Neural cell (in vitro differentiated cells): ENCODE results near the gene UBAP2L. TPM values are rescaled to one million over a fixed set of nuclear protein-coding genes. Genes with fewer than 3 reads are reported as not detected.

ENCODE experiments used
- H2AFZ ChIP-seq: fragments of 200-600, 300-800 bp; sonication (generic), shearing (Covaris generic); 2 replicates; pipeline ENCODE4 v1.6.0; 2014; ENCODE audit warnings: low read depth, mild to moderate bottlenecking, antibody characterized with exemption, low read length, moderate library complexity
- H3F3A ChIP-seq: fragments of 200-600 bp; shearing (Covaris generic); 2 replicates; pipeline ENCODE4 v1.6.1; 2016; ENCODE audit warnings: mild to moderate bottlenecking, moderate library complexity, mixed read lengths, antibody characterized with exemption, low read length; ENCODE audit not compliant: insufficient read depth, poor library complexity, severe bottlenecking
- H3K27ac ChIP-seq: fragments of 200-600, 300-800 bp; sonication (generic), shearing (Covaris generic); 2 replicates; pipeline ENCODE4 v1.5.1; 2014; ENCODE audit warnings: mild to moderate bottlenecking, low read length, moderate library complexity
- H3K27me3 ChIP-seq: fragments of 300-800, 200-600 bp; sonication (generic), shearing (Covaris generic); 2 replicates; pipeline ENCODE4 v1.6.0; 2014; ENCODE audit warnings: mild to moderate bottlenecking, low read depth, low read length, moderate library complexity; ENCODE audit not compliant: insufficient read depth
- H3K36me3 ChIP-seq: fragments of 300-800, 200-600 bp; sonication (generic), shearing (Covaris generic); 2 replicates; pipeline ENCODE4 v1.5.1; 2014; ENCODE audit warnings: mild to moderate bottlenecking, antibody characterized with exemption, low read length, moderate library complexity; ENCODE audit not compliant: insufficient read depth
- H3K4me2 ChIP-seq: fragments of 300-800, 200-600 bp; sonication (generic), shearing (Covaris generic); 2 replicates; pipeline ENCODE4 v1.6.0; 2014; ENCODE audit warnings: mild to moderate bottlenecking, low read length
- H3K4me3 ChIP-seq: fragments of 300-800, 200-600 bp; sonication (generic), shearing (Covaris generic); 2 replicates; pipeline ENCODE4 v1.5.1; 2014; ENCODE audit warnings: mild to moderate bottlenecking, low read length, moderate library complexity
- H3K79me2 ChIP-seq: fragments of 200-600 bp; shearing (Covaris generic); replicated peaks from 2 replicates; pipeline ENCODE4 v1.6.0; 2014; ENCODE audit warnings: mild to moderate bottlenecking, low read length, moderate library complexity; ENCODE audit not compliant: insufficient read depth
- H3K9ac ChIP-seq: fragments of 300-800, 200-600 bp; sonication (generic), shearing (Covaris generic); 2 replicates; pipeline ENCODE4 v1.6.1; 2016; ENCODE audit warnings: mild to moderate bottlenecking, low read length, mixed read lengths
- H3K9me2 ChIP-seq: fragments of 200-600 bp; shearing (Covaris generic); 2 replicates; pipeline ENCODE4 v1.6.1; 2016; ENCODE audit warnings: mild to moderate bottlenecking, low read length, mixed read lengths; ENCODE audit not compliant: insufficient read depth
- H3K9me3 ChIP-seq: fragments of 200-600, 300-800 bp; sonication (generic), shearing (Covaris generic); 2 replicates; pipeline ENCODE4 v1.6.1; 2016; ENCODE audit warnings: mild to moderate bottlenecking, mixed run types, low read length, moderate library complexity, mixed read lengths
- H4K20me1 ChIP-seq: fragments of 200-600 bp; shearing (Covaris generic); 2 replicates; pipeline ENCODE4 v1.6.1; 2016; ENCODE audit warnings: mild to moderate bottlenecking, mixed run types; ENCODE audit not compliant: insufficient read depth
- CTCF ChIP-seq: fragments of 450-650 bp; IDR thresholded peaks from 2 replicates; pipeline ENCODE4 v1.5.1; 2014; ENCODE audit warnings: antibody characterized with exemption, mild to moderate bottlenecking, moderate library complexity; ENCODE audit not compliant: poor library complexity, severe bottlenecking
- EP300 ChIP-seq: fragments of 450-650 bp; conservative IDR thresholded peaks from 2 replicates; pipeline ENCODE4 v1.6.1; 2014; ENCODE audit warnings: antibody characterized with exemption, mild to moderate bottlenecking, moderate library complexity; ENCODE audit not compliant: poor library complexity, severe bottlenecking
- EZH2 ChIP-seq: fragments of 200-600, 300-800 bp; shearing (Covaris generic), sonication (generic); IDR thresholded peaks from 2 replicates; pipeline ENCODE4 v1.6.1; 2014; ENCODE audit warnings: antibody characterized with exemption, low read length, borderline replicate concordance, mild to moderate bottlenecking; ENCODE audit not compliant: insufficient read depth, poor library complexity, severe bottlenecking
- MXI1 ChIP-seq: fragments of 450-650 bp; conservative IDR thresholded peaks from 2 replicates; pipeline ENCODE4 v1.6.1; 2014; ENCODE audit warnings: antibody characterized with exemption, mild to moderate bottlenecking; ENCODE audit not compliant: poor library complexity, severe bottlenecking
- POLR2AphosphoS5 ChIP-seq: IDR thresholded peaks from 2 replicates; pipeline ENCODE4 v1.6.1; 2012
- RAD21 ChIP-seq: fragments of 450-650 bp; conservative IDR thresholded peaks from 2 replicates; pipeline ENCODE4 v1.6.1; 2014; ENCODE audit warnings: antibody characterized with exemption, mild to moderate bottlenecking, moderate library complexity
- REST ChIP-seq: IDR thresholded peaks from 2 replicates; pipeline ENCODE4 v1.6.1; 2012; ENCODE audit warnings: borderline replicate concordance
- SMC3 ChIP-seq: fragments of 450-650 bp; conservative IDR thresholded peaks from 2 replicates; pipeline ENCODE4 v1.6.1; 2014; ENCODE audit warnings: antibody characterized with exemption, mild to moderate bottlenecking, moderate library complexity; ENCODE audit not compliant: poor library complexity
- TAF1 ChIP-seq: IDR thresholded peaks from 2 replicates; pipeline ENCODE4 v1.6.1; 2012; ENCODE audit warnings: low read depth
- polyA plus RNA-seq: library from polyadenylated mRNA; depleted of rRNA; stranded (reverse); fragments of >200 nt; gene quantifications from 2 replicates; pipeline ENCODE4 v1.2.3, GENCODE V29; 2014

The UBAP2L gene
- polyA plus RNA-seq, 1 donor from 2014 or later: 44.7 TPM

- no peaks in the 10 kb centered on the region for H3F3A ChIP-seq
- no peak overlapping the region for H3K4me3 ChIP-seq
- no peaks in the 10 kb centered on the region for H3K36me3 ChIP-seq
- no peak for TF ChIP-seq REST
- TF ChIP-seq EP300: no peak
- no peak for TF ChIP-seq EZH2
- no peak for TF ChIP-seq SMC3
- no peak for TF ChIP-seq TAF1
- H3K27me3 ChIP-seq: no peaks in the 10 kb centered on the region
- no peak overlapping the region for H3K4me2 ChIP-seq
- no peak overlapping the region for H2AFZ ChIP-seq
- H3K9me3 ChIP-seq: peaks cover 3% of the 10 kb centered on the region
- H3K27ac ChIP-seq: no peak overlapping the region
- H4K20me1 ChIP-seq: no peaks in the 10 kb centered on the region
- H3K9ac ChIP-seq: no peak overlapping the region
- no peaks in the 10 kb centered on the region for H3K79me2 ChIP-seq
- H3K9me2 ChIP-seq: no peaks in the 10 kb centered on the region
Observed at GRCh38 chr1:154301582-154301981, 80.8 kb downstream of the UBAP2L start.

GRCh38 chr1:154304664-154305337 is 84.0 kb downstream of the UBAP2L start:
- H3K4me3 ChIP-seq: no peak overlapping the region
- H3K9me2 ChIP-seq: no peaks in the 10 kb centered on the region
- H2AFZ ChIP-seq: no peak overlapping the region
- no peaks in the 10 kb centered on the region for H3K27me3 ChIP-seq
- no peak overlapping the region for H3K4me2 ChIP-seq
- H3K36me3 ChIP-seq: no peaks in the 10 kb centered on the region
- no peak overlapping the region for H3K9ac ChIP-seq
- H3K79me2 ChIP-seq: no peaks in the 10 kb centered on the region
- H3K27ac ChIP-seq: no peak overlapping the region
- H3F3A ChIP-seq: no peaks in the 10 kb centered on the region
- no peaks in the 10 kb centered on the region for H3K9me3 ChIP-seq
- H4K20me1 ChIP-seq: no peaks in the 10 kb centered on the region
- TF ChIP-seq EP300 (no peak), CTCF (no peak), EZH2 (no peak), RAD21 (no peak), TAF1 (no peak), REST (no peak), POLR2AphosphoS5 (no peak), MXI1 (no peak), SMC3 (no peak)
